Measurements from ENCODE around the gene TMEM203.

Gene TMEM203

GRCh38 chr9:137228968-137229896 is 23.8 kb upstream of the TMEM203 start:
- no peak for DNase-seq

GRCh38 chr9:137228506-137228967 is 23.1 kb upstream of the TMEM203 start:
- no peak for DNase-seq

GRCh38 chr9:137227853-137228505 is 22.5 kb upstream of the TMEM203 start:
- no peak for DNase-seq

DNA sequence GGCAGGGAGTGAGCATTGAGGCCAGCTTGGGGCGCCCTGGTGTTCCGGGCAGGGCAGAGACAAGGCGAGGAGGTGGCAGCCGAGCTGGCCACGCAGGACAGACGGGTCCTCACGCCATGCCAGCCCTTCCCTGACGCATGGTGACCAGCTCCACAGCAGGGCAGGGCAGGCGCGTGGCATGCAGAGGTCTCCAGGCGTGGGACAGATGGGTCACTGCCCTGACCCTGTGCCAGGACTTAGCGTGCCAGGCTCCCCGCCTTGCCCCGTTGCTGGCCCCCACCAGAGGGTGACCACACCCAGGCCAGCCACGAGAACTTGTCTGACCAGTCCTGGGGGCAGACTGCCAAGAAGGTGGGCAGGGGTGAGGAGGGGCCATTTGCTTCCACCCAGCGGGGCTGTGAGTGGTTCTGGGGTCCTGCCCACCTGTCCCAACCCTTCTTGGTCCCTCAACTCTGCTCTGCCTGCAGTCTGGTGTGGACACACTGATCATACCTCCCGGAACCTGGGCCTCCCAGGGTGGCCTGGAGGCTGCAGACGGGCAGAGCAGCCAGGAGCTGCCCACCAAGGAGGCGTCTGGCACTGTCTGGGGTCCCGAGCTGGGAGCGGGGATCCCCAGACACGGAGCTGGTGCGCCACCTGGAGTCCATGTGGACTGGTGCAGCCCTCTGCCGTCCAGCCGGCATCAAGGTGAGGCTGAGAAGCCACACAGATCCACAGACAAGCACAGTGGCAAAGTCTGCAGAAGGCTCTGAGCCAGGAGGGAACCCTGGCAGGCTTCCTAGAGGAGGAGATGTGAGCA is 21.8 kb upstream of the TMEM203 start, which contains the start of gene RNF224:
TSS of gene RNF224 (plus strand) at position 449 of the 799 bp plus-strand sequence. CDS start 834 bp downstream, outside the sequence.
- DNase-seq = peak; percentile 86

- DNase-seq = no peak
Observed at GRCh38 chr9:137226338-137227053, 21.0 kb upstream of the TMEM203 start.

GRCh38 chr9:137225699-137226331 is 20.4 kb upstream of the TMEM203 start:
- no peak for DNase-seq

GRCh38 chr9:137224830-137225694 is 19.6 kb upstream of the TMEM203 start, which contains the start of gene CYSRT1:
TSS of gene CYSRT1 (plus strand) at chr9:137225174. CDS start at chr9:137225622, 448 bp downstream.
- DNase-seq = no peak

GRCh38 chr9:137223078-137223970 is 17.9 kb upstream of the TMEM203 start:
- DNase-seq = peak; percentile 96

DNA sequence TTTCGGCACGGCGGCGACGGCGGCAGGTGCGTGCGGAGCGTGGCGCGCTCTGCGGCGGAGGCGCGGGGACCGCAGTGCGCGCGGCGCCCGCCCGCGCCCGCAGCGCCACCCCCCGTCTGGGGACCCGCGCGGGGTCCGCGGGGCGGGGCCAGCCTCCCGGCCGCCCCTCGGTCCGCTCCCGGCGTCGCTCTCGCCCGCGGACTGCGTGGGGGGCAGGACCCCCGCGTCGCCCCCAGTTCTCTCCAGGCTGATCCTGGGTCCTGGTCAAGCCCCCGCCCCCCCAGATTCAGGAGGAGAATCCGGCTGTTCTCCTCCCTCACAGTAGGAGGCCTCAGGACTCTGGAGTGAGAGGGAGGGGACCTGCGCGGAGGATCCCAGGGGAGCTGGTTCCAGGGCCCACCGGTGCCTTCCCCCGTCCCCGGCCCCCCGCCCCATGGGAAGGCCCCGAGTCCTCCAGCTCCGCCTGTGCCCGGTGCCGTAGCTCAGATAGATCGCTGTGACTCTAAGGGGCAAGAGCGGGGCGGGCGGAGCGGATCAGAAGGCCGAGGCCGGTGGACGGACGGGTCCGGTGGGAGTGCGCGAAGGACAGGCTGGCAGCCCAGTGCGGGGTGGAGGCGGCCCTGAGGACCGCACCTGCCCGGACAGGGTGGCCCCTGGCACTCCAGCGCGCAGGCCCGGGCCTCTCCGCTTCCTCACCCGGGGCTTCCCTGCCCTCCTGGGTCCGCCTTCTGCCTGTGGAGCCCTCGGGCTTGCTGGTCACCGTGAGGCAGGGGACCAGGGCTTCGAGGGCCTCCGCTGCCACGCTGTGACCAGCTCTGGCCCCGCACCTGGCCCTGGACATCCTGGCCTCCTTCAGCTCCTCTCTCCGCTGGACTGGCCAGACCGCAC is 17.0 kb upstream of the TMEM203 start, which contains the start of gene RNF208:
TSS of gene RNF208 (minus strand) at position 51 of the 888 bp plus-strand sequence. CDS start 1,028 bp downstream, outside the sequence.
- DNase-seq = no peak

DNA sequence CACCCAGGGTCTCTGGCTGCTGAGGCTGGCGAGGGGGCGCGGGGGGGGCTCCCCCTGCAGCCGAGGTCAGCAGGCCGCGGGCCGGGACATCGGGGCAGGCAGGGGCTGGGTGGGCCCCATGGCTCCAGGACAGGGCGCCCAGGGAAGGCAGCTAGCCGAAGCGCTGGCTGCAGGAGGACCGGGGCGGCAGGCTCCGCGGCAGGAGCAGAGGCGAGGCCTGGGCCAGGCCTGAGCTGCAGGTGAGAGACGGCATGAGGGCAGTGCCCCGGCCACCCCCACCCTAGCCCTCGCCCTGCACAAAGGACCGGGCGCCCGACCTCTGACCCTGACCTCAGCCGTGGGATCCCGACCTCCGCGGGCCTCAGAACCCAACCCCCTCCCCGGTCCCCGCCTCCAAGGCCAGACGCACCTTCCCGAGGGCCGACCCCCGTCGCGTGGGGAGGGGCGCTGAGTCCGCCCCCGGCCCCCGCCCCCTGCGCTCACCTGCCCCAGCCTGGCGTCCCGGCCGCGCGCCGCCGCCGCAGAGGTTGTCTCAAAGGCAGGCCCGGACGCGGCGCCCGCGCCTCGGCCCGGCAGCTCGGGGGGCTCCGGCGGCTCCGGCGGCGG is 16.2 kb upstream of the TMEM203 start:
- DNase-seq = no peak

DNA sequence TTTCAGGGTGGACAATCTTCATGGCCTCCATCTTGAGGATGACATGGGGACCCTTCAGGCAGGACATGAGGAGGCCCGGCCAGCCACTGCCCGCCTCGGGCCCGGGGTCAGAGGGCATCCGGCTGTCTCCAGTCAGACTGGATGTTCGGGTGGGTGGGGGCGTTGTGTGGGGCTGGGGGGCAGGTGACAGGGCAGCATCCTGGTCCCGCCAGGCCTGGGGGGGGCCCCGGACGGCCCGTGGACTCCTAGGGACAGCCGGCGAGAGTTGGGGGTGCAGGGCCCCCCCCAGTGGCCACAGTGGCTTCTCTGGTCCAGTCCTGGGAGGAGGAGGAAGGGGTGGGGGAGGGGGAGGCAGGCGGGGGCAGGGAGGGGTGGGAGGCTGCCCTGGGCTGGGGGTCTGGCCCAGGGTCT is 15.7 kb upstream of the TMEM203 start:
- no peak for DNase-seq

DNA sequence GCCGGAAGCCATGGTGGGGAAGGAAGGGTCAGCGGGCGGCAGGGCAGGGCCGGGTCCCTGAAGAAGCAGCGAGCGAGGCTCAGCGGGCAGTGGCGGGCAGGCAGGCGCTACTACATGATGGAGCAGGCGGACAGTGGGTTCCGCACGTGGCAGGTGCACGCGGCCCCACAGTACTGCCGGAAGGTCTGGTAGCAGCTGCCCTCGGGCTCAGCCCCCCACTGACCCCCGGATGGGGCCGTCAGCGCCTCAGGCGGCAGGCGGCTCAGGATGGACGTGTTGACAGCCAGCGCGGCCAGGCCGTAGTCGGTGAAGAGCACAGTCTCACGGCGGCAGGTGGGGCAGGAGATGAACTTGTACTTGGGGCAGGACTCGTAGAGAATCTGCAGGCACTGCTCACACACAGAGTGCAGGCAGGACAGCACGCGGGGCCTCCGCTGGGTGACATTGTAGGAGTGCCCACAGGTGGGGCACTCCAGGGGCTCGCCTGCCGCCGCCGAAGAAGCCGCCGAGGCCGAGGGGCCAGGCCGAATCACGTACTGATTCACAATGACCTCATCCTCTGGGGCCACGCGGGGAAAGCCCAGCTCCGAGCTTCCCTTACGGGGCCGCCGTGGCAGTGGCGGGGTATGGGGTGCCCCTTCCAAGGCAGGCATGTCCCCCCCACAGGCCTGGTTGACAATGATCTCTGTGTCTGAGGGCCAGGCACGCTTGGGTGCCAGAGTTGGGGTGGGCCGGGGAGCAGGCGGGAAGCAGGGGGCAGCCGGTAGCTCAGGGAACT is 15.1 kb upstream of the TMEM203 start:
- no peak for DNase-seq

DNA sequence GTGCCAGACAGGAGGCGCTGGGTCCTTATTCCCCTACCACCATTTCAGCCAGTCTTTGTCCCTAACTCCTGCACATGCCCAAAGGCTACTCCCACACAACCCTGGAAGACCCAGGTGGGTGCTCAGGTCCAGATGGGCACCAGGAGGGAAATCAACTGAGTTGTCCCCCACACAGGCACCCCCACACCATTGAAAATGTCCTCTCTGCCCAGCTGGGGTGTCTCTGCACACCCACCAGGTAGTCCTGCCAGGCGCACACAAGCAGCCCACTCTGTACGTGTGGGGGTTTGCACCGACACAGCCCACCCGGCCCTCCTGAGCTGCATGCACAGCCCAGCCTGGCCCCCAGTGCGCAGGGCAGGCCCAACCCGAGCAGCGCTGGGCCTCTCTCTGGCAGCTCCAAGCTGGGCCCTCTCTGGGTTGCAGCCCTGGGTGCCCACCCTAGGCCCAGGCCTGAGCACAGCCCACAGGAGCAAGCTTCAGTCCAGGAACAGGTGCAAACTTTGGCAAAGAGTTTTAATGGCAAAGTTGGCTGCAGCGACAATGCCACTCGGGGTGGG is 14.4 kb upstream of the TMEM203 start:
- no peak for DNase-seq

DNA sequence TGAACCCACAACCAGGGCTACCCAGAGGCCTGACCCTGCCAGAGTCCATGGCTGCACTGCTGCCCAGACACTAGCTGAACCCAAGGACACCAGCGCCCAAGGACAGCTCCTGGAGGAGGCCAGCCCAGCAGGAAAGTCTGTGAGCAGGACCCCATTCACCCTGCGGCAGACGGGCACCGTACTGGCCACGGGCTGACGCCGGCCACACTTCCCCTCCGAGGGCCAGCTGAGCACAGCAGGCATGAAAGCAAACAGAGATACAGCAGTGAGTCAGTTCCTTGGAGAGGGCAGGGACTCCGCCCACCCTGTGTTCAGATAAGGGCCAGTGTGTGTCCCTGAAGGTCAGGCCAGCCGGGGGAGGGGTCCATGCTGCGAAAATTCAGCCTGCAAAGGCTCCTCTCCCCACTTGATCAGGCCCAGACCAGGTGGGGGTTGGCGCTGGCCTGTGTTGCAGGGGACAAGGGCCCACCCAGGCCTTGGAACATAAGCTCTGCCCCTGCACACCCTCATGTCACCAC is 13.4 kb upstream of the TMEM203 start:
- no peak for DNase-seq

GRCh38 chr9:137218212-137218753 is 12.8 kb upstream of the TMEM203 start:
- no peak for DNase-seq

Data from right forelimb (tissue), 1 donor.